HCT116 (cell line): ENCODE measurements around the gene SELENON. TPM values are rescaled to one million over a fixed set of nuclear protein-coding genes. Genes with fewer than 3 reads are reported as not detected.

ENCODE experiments used
- ATAC-seq: fragments of 200-7000 bp; cut with Tn5 transposase; 2 replicates; pipeline ENCODE4 v1.9.1; 2020; ENCODE audit warnings: mild to moderate bottlenecking, moderate library complexity
- BruUV-seq: library from RNA; stranded (reverse); fragments of 400-500 nt; replicated peaks from 2 replicates; lab custom pipeline; 2021; lab: Mats Ljungman, UMichigan
- CTCF ChIA-PET: fragments of 300-600 bp; sonication (Branson Sonifier 250); formaldehyde crosslinking; loops from one replicate; lab custom pipeline; 2021; ENCODE audit warnings: antibody characterized with exemption; lab: Charles Lee
- POLR2A ChIA-PET: fragments of 300-600, 350-600 bp; sonication (Branson Sonifier 250); formaldehyde crosslinking; loops from one replicate; lab custom pipeline; 2021; ENCODE audit warnings: antibody characterized with exemption; lab: Charles Lee
- RAD21 ChIA-PET, 2 experiments: fragments of 300-600 bp; sonication (Branson Sonifier 250); formaldehyde crosslinking; loops; one replicate each; lab custom pipeline; 2023; ENCODE audit warnings: low total read pairs in 2 of 2; ENCODE audit not compliant: uncharacterized antibody in 2 of 2, unreplicated experiment in 2 of 2, low non-redundant PET in 1 of 2; lab: Charles Lee
- DNase-seq: peaks from one replicate; pipeline ENCODE4 v3.0.0-alpha.2; 2010; ENCODE audit warnings: low read depth, low spot score
- H2AFZ ChIP-seq: fragments of 200-600 bp; shearing (Covaris generic), sonication (generic); 2 replicates; pipeline ENCODE4 v1.6.1; 2017; ENCODE audit warnings: low read depth, mixed run types, mixed read lengths, antibody characterized with exemption, low read length; ENCODE audit not compliant: poor library complexity, severe bottlenecking
- H3K27ac ChIP-seq: 2 replicates; pipeline ENCODE4 v1.5.1; 2012; ENCODE audit warnings: low read depth, low read length
- H3K27me3 ChIP-seq: fragments of 200-600 bp; sonication (generic); 2 replicates; pipeline ENCODE4 v1.6.1; 2016; ENCODE audit warnings: mixed run types, low read length, mixed read lengths; ENCODE audit not compliant: insufficient read depth
- H3K36me3 ChIP-seq, 2 experiments: fragments of 200-500 bp in 1 of 2; fragments of 200-600 bp in 1 of 2; sonication (Bioruptor generic) in 1 of 2; sonication (generic) in 1 of 2; 2 replicates each; pipeline versions ENCODE4 v1.5.1 to v1.6.1; 2014 to 2016; ENCODE audit warnings: low read length in 2 of 2, inconsistent platforms in 1 of 2, mixed read lengths in 1 of 2, mixed run types in 1 of 2; ENCODE audit not compliant: insufficient read depth in 2 of 2, control insufficient read depth in 1 of 2
- H3K4me1 ChIP-seq, 2 experiments: fragments of 200-600 bp in 1 of 2; sonication (generic) in 1 of 2; 2 replicates each; pipeline versions ENCODE4 v1.5.1 to v1.6.1; 2012 to 2017; ENCODE audit warnings: low read length in 2 of 2, inconsistent platforms in 1 of 2, mild to moderate bottlenecking in 1 of 2, mixed read lengths in 1 of 2, mixed run types in 1 of 2, moderate library complexity in 1 of 2; ENCODE audit not compliant: insufficient read depth in 2 of 2, control insufficient read depth in 1 of 2
- H3K4me2 ChIP-seq: fragments of 200-600 bp; sonication (generic); 2 replicates; pipeline ENCODE4 v1.6.1; 2017; ENCODE audit warnings: mixed run types, low read length, mixed read lengths
- H3K4me3 ChIP-seq, 2 experiments: fragments of 200-600 bp in 1 of 2; sonication (generic) in 1 of 2; replicated peaks in 1 of 2; 2 replicates each; pipeline ENCODE4 v1.5.1; 2011 to 2016; ENCODE audit warnings: low read length in 2 of 2, control low read depth in 1 of 2, low read depth in 1 of 2, mild to moderate bottlenecking in 1 of 2, mixed read lengths in 1 of 2, mixed run types in 1 of 2
- H3K79me2 ChIP-seq: fragments of 200-600 bp; sonication (generic); 2 replicates; pipeline ENCODE4 v1.6.1; 2017; ENCODE audit warnings: mild to moderate bottlenecking, mixed run types, low read length, moderate library complexity, mixed read lengths; ENCODE audit not compliant: insufficient read depth
- H3K9ac ChIP-seq: fragments of 200-600 bp; sonication (generic); 2 replicates; pipeline ENCODE4 v1.6.1; 2016; ENCODE audit warnings: low read length, mixed read lengths
- H3K9me2 ChIP-seq: fragments of 200-600 bp; sonication (generic), shearing (Covaris generic); 2 replicates; pipeline ENCODE4 v1.6.1; 2017; ENCODE audit warnings: mixed run types, mild to moderate bottlenecking, moderate library complexity; ENCODE audit not compliant: insufficient read depth
- H3K9me3 ChIP-seq, 2 experiments: fragments of 200-500 bp in 1 of 2; fragments of 200-600 bp in 1 of 2; sonication (Bioruptor generic) in 1 of 2; sonication (generic) in 1 of 2; 2 replicates each; pipeline ENCODE4 v1.6.1; 2014 to 2017; ENCODE audit warnings: low read length in 2 of 2, mixed read lengths in 2 of 2, inconsistent platforms in 1 of 2, low read depth in 1 of 2, mild to moderate bottlenecking in 1 of 2, mixed run types in 1 of 2, moderate library complexity in 1 of 2; ENCODE audit not compliant: control insufficient read depth in 1 of 2, insufficient read depth in 1 of 2
- H4K20me1 ChIP-seq: fragments of 200-600 bp; sonication (generic), shearing (Covaris generic); 2 replicates; pipeline ENCODE4 v1.6.1; 2017; ENCODE audit warnings: mixed run types, mild to moderate bottlenecking, moderate library complexity; ENCODE audit not compliant: insufficient read depth
- POLR2AphosphoS5 ChIP-seq: IDR thresholded peaks from 2 replicates; pipeline ENCODE4 v1.6.1; 2011; ENCODE audit warnings: mild to moderate bottlenecking, low read depth, low read length, moderate library complexity
- RAD21 ChIP-seq: IDR thresholded peaks from 2 replicates; pipeline ENCODE4 v1.6.1; 2012; ENCODE audit warnings: low read depth, mild to moderate bottlenecking
- SP1 ChIP-seq: IDR thresholded peaks from 2 replicates; pipeline ENCODE4 v1.6.1; 2012; ENCODE audit warnings: low read depth
- intact Hi-C: fragments of 100-400 bp; cut with micrococcal nuclease; formaldehyde crosslinking; loops from 2 replicates; pipeline ENCODE4 v1.10.0; 2022
- total RNA-seq: library from RNA; stranded (reverse); gene quantifications from one replicate; pipeline ENCODE4 v1.2.1, GENCODE V29; 2021; ENCODE audit not compliant: unreplicated experiment
- TF ChIP-seq, protein P1 (sequence below), 3 experiments: fragments of 200-600 bp in 1 of 3; sonication (generic) in 1 of 3; IDR thresholded peaks in 2 of 3; conservative IDR thresholded peaks in 1 of 3; 2 replicates each; pipeline ENCODE4 v1.5.1; 2012 to 2017; ENCODE audit warnings: low read depth in 2 of 3, low read length in 2 of 3, antibody characterized with exemption in 1 of 3, borderline replicate concordance in 1 of 3, control low read depth in 1 of 3, mild to moderate bottlenecking in 1 of 3, mixed read lengths in 1 of 3, mixed run types in 1 of 3, moderate library complexity in 1 of 3; ENCODE audit not compliant: insufficient read depth in 1 of 3

The SELENON gene
- total RNA-seq, 1 experiment from 2014 or later = 85.1 TPM

DNA sequence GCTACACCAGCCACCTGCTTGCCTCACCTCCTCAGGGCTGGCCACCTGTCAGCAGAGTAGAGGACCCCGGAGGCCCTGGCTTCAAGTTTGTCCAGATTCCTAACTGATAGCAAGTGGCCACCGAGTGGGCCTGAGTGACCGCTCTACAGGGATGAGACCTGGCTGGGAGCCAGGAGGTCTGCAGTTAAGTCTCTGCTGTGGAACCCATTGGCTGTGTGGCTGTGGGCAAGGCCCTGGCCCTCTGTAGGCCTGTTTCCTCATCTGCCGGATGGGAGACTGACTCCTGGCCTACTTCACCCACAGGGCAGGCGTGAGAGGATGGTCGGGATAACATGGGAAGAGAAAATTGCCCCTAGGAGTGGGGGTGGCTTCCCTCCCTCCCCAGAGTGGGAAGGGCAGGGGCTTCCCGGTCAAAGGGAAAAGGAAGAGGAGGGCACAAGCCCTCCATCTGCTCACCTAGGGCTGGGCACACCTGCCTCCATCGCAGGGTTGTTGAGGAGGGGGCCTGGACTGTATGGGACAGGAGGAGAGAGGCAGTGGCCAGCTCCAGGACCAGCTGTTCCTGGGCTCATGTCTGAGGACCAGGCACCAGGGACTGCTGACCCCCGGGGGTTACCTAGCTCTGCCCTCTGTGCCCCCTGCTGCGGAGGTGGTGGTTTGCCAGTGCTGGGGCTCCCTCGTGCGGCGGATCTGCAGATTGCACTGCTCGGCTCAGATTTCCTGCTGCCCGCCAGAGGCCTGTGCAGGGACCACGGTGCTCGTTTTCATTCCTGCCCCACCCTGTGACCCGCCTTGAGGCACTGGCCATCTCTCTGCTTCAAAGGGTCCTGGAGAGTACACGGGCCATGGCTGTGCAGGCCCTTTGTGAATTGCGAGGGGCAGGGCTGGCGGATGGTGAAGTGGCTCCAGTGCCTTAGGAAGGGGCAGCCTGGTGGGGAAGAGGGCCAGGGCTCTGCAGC is 10.6 kb downstream of the SELENON start:
- Histone ChIP-seq H3K4me3 (no peak overlapping the region), H2AFZ (no peak overlapping the region), H3K9me3 (no peaks in the 10 kb centered on the region), H3K27ac (no peak overlapping the region; the same call in 1 of the 2 replicates), H3K4me1 (peaks cover 0 to 4% of the 10 kb centered on the region in 2 experiments; a peak in 1 of 4 replicates), H4K20me1 (no peaks in the 10 kb centered on the region), H3K4me2 (no peak overlapping the region), H3K9me2 (no peaks in the 10 kb centered on the region), H3K9ac (no peak overlapping the region), H3K79me2 (no peaks in the 10 kb centered on the region), H3K36me3 (no peaks in the 10 kb centered on the region; a peak in 1 of 4 replicates), H3K27me3 (no peaks in the 10 kb centered on the region)
- ATAC-seq (peak; percentile 81), DNase-seq (no peak)
- TF ChIP-seq RAD21 = peak; percentile 95
- TF ChIP-seq, protein P1, sequence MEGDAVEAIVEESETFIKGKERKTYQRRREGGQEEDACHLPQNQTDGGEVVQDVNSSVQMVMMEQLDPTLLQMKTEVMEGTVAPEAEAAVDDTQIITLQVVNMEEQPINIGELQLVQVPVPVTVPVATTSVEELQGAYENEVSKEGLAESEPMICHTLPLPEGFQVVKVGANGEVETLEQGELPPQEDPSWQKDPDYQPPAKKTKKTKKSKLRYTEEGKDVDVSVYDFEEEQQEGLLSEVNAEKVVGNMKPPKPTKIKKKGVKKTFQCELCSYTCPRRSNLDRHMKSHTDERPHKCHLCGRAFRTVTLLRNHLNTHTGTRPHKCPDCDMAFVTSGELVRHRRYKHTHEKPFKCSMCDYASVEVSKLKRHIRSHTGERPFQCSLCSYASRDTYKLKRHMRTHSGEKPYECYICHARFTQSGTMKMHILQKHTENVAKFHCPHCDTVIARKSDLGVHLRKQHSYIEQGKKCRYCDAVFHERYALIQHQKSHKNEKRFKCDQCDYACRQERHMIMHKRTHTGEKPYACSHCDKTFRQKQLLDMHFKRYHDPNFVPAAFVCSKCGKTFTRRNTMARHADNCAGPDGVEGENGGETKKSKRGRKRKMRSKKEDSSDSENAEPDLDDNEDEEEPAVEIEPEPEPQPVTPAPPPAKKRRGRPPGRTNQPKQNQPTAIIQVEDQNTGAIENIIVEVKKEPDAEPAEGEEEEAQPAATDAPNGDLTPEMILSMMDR (IDR thresholded peaks at IDR 0.05 in 2 of 3, conservative IDR thresholded peaks at IDR 0.05 in 1 of 3; ENCODE audit: borderline replicate concordance in 1 of 3, insufficient read depth in 1 of 3, low read depth in 2 of 3, low read length in 2 of 3) = peak; percentile 77 to 93 (median 91)
- TF ChIP-seq POLR2AphosphoS5 = peak; percentile 29; the same call in 1 of the 2 replicates
- TF ChIP-seq SP1 = no peak
- ChIA-PET RAD21 (interaction anchor here in 1 of 2 experiments (1.0 to 1.4 kb wide), 2 partner anchors 202 to 307 kb away, joined by 3 read pairs; no protein-coding TSS in a partner anchor), CTCF (interaction anchor here (0.6 to 2.1 kb wide), 8 partner anchors 10 to 963 kb away, joined by 3 to 11 read pairs (median 6); partner anchors contain the start of gene SELENON), POLR2A (no interaction called here)
- intact Hi-C loops = loop anchor here (1.0 to 10.0 kb wide), 2 partner anchors 306 to 556 kb away; no protein-coding TSS in a partner anchor
- no TSS peak for BruUV-seq
